K562 (cell line): Measurements from ENCODE around the gene SORCS2. TPM values are rescaled to one million over a fixed set of nuclear protein-coding genes. Genes with fewer than 3 reads are reported as not detected.

Experiments used
- ATAC-seq: fragments of 200-7000 bp; cut with Tn5 transposase; 3 replicates; pipeline ENCODE4 v1.9.1; 2020; ENCODE audit warnings: moderate library complexity
- BruUV-seq: library from RNA; stranded (reverse); fragments of 400-500 nt; replicated peaks from 2 replicates; lab custom pipeline; 2021; lab: Mats Ljungman, UMichigan
- CTCF ChIA-PET: fragments of 300-600 bp; formaldehyde crosslinking; extraction: SDS; loops from one replicate; lab custom pipeline; 2021; ENCODE audit warnings: low intra/inter-chr PET ratio; lab: Yijun Ruan, JAX
- POLR2A ChIA-PET: fragments of 300-600, 350-650 bp; sonication (Branson Sonifier 250); formaldehyde crosslinking; extraction: SDS; loops from one replicate; lab custom pipeline; 2021; ENCODE audit warnings: antibody characterized with exemption, inconsistent platforms; lab: Yijun Ruan, JAX
- DNase-seq, 4 experiments: peaks; one replicate each; pipeline versions ENCODE4 v3.0.0 to v3.0.0-alpha.2; 2011 to 2018; ENCODE audit warnings: low spot score in 3 of 4, mixed read lengths in 3 of 4; ENCODE audit errors: extremely low read depth in 1 of 4
- FAIRE-seq: peaks from 2 replicates; lab custom pipeline; 2011; peaks lifted over from hg19 to GRCh38; lab: Jason Lieb, UNC
- H2AFZ ChIP-seq: 2 replicates; pipeline ENCODE4 v1.6.0; 2011; ENCODE audit warnings: low read depth, low read length, control low read depth, inconsistent platforms
- H3K27ac ChIP-seq: fragments of 200-600 bp; 3 replicates; pipeline ENCODE4 v1.8.0; 2011; ENCODE audit warnings: low read depth, mild to moderate bottlenecking, control low read depth, inconsistent platforms, low read length, moderate library complexity, mixed read lengths; ENCODE audit errors: extremely low read depth
- H3K27me3 ChIP-seq, 2 experiments: fragments of 300-600 bp in 1 of 2; 2 replicates in 1 of 2; 3 replicates in 1 of 2; pipeline versions ENCODE4 v1.6.0 to v1.8.0; 2011; ENCODE audit warnings: inconsistent platforms in 2 of 2, low read length in 2 of 2, mild to moderate bottlenecking in 1 of 2, mixed read lengths in 1 of 2, moderate library complexity in 1 of 2; ENCODE audit not compliant: control insufficient read depth in 2 of 2, insufficient read depth in 2 of 2
- H3K36me3 ChIP-seq: fragments of 300-600 bp; 3 replicates; pipeline ENCODE4 v1.8.0; 2011; ENCODE audit warnings: mild to moderate bottlenecking, low read length, inconsistent platforms; ENCODE audit not compliant: control insufficient read depth, insufficient read depth
- H3K4me1 ChIP-seq, 2 experiments: fragments of 200-600 bp in 1 of 2; replicated peaks in 1 of 2; 2 replicates in 1 of 2; 3 replicates in 1 of 2; pipeline versions ENCODE4 v1.5.1 to v1.8.0; 2011; ENCODE audit warnings: inconsistent platforms in 2 of 2, low read length in 2 of 2, mild to moderate bottlenecking in 1 of 2, mixed read lengths in 1 of 2, moderate library complexity in 1 of 2; ENCODE audit not compliant: control insufficient read depth in 2 of 2, insufficient read depth in 2 of 2
- H3K4me2 ChIP-seq: 2 replicates; pipeline ENCODE4 v1.6.1; 2011; ENCODE audit warnings: low read length, control low read depth, inconsistent platforms, mixed read lengths; ENCODE audit not compliant: insufficient read depth
- H3K4me3 ChIP-seq: fragments of 200-600 bp; sonication (generic), shearing (Covaris generic); 2 replicates; pipeline ENCODE4 v1.5.1; 2016; ENCODE audit warnings: control low read depth, inconsistent platforms
- H3K79me2 ChIP-seq: fragments of 200-600 bp; 3 replicates; pipeline ENCODE4 v1.8.0; 2011; ENCODE audit warnings: low read length, inconsistent platforms; ENCODE audit not compliant: control insufficient read depth, insufficient read depth
- H3K9ac ChIP-seq, 2 experiments: 2 replicates each; pipeline versions ENCODE4 v1.6.0 to v1.6.1; 2011; ENCODE audit warnings: low read depth in 2 of 2, low read length in 2 of 2, control low read depth in 1 of 2, inconsistent platforms in 1 of 2, mild to moderate bottlenecking in 1 of 2, mixed read lengths in 1 of 2; ENCODE audit not compliant: insufficient read depth in 1 of 2
- H3K9me1 ChIP-seq: one replicate; pipeline ENCODE4 v1.6.0; 2011; ENCODE audit warnings: inconsistent platforms, mild to moderate bottlenecking, low read length, moderate library complexity; ENCODE audit not compliant: control insufficient read depth, insufficient read depth
- H3K9me3 ChIP-seq: replicated peaks from 2 replicates; pipeline ENCODE4 v1.5.1; 2011; ENCODE audit warnings: low read depth, low read length, inconsistent platforms; ENCODE audit not compliant: control insufficient read depth, insufficient read depth
- H4K20me1 ChIP-seq: replicated peaks from 2 replicates; pipeline ENCODE4 v1.6.1; 2011; ENCODE audit warnings: low read length, inconsistent platforms, mixed read lengths; ENCODE audit not compliant: control insufficient read depth, insufficient read depth
- BRF2 ChIP-seq: IDR thresholded peaks from 3 replicates; pipeline ENCODE4 v1.6.1; 2011; ENCODE audit warnings: borderline replicate concordance, mild to moderate bottlenecking; ENCODE audit not compliant: insufficient read length, insufficient read depth
- CCAR2 ChIP-seq: fragments of 200-400 bp; formaldehyde crosslinking; IDR thresholded peaks from 2 replicates; pipeline ENCODE4 v1.6.1; 2017; ENCODE audit warnings: mild to moderate bottlenecking, low read depth, low read length
- ILF3 ChIP-seq: fragments of 450-650 bp; IDR thresholded peaks from 2 replicates; pipeline ENCODE4 v1.6.1; 2018; ENCODE audit warnings: antibody characterized with exemption, mild to moderate bottlenecking, moderate library complexity, borderline replicate concordance
- IRF1 ChIP-seq: sonication (generic); formaldehyde crosslinking; IDR thresholded peaks from 2 replicates; pipeline ENCODE4 v1.8.0; 2022; ENCODE audit warnings: missing genetic modification reagents, mild to moderate bottlenecking, borderline replicate concordance
- MCM2 ChIP-seq: fragments of 450-650 bp; IDR thresholded peaks from 2 replicates; pipeline ENCODE4 v1.6.1; 2017; ENCODE audit warnings: low read depth, mild to moderate bottlenecking
- MEF2A ChIP-seq: IDR thresholded peaks from 2 replicates; pipeline ENCODE4 v1.6.1; 2011; ENCODE audit warnings: low read depth, mild to moderate bottlenecking, low read length, moderate library complexity; ENCODE audit not compliant: control insufficient read depth
- NCOA6 ChIP-seq: fragments of 450-650 bp; IDR thresholded peaks from 2 replicates; pipeline ENCODE4 v1.6.1; 2017; ENCODE audit warnings: mild to moderate bottlenecking
- PTRF ChIP-seq: fragments of 450-650 bp; IDR thresholded peaks from 2 replicates; pipeline ENCODE4 v1.6.1; 2016; ENCODE audit warnings: mild to moderate bottlenecking, missing genetic modification characterization, missing compliant biosample characterization
- SOX6 ChIP-seq: fragments of 450-650 bp; IDR thresholded peaks from 2 replicates; pipeline ENCODE4 v1.6.1; 2014; ENCODE audit warnings: mild to moderate bottlenecking
- TGIF2 ChIP-seq: sonication (generic); formaldehyde crosslinking; IDR thresholded peaks from 2 replicates; pipeline ENCODE4 v1.8.1; 2022; ENCODE audit warnings: mild to moderate bottlenecking, missing genetic modification reagents, moderate library complexity
- YY1 ChIP-seq, 3 experiments: IDR thresholded peaks; 2 replicates each; pipeline ENCODE4 v1.6.1; 2011; ENCODE audit warnings: low read length in 2 of 3, mild to moderate bottlenecking in 2 of 3, moderate library complexity in 2 of 3, borderline replicate concordance in 1 of 3, control low read depth in 1 of 3, low read depth in 1 of 3; ENCODE audit not compliant: insufficient read depth in 3 of 3, insufficient replicate concordance in 2 of 3, control insufficient read depth in 1 of 3, insufficient read length in 1 of 3; ENCODE audit errors: extremely low read depth in 1 of 3
- ZNF57 ChIP-seq: fragments of 450-650 bp; formaldehyde crosslinking; IDR thresholded peaks from 2 replicates; pipeline ENCODE4 v1.4.0; 2020; ENCODE audit warnings: mild to moderate bottlenecking, moderate library complexity
- WGBS: fragments of 100-300 bp; shearing (Covaris generic); methylation state at CpG from one replicate; pipeline ENCODE4 v1.1.6; 2016; ENCODE audit warnings: low coverage, mixed read lengths; ENCODE audit not compliant: insufficient coverage; ENCODE audit errors: missing lambda C conversion rate; 5-methylcytosine and 5-hydroxymethylcytosine counted together
- in situ Hi-C: fragments of 300-500 bp; cut with MboI; formaldehyde crosslinking; loops from 4 replicates; pipeline ENCODE4 v1.15.0; 2018; ENCODE audit warnings: inconsistent platforms, mixed read lengths
- intact Hi-C: fragments of 100-400 bp; cut with micrococcal nuclease; formaldehyde crosslinking; loops from 2 replicates; pipeline ENCODE4 v1.14.2; 2022
- polyA plus RNA-seq, 8 experiments: library from polyadenylated mRNA; depleted of rRNA in 4 of 8; stranded (reverse) in 5 of 8; unstranded in 3 of 8; fragments of >200 nt; fragmentation: Nextera tagmentation in 2 of 8; fragmentation: Illumina TruSeq in 1 of 8; extraction: Ambion mirVana in 2 of 8; extraction: Trizol in 1 of 8; gene quantifications; 2 replicates each; pipeline versions ENCODE4 v1.2.1 to v1.2.3, GENCODE V29; 2011 to 2014; ENCODE audit warnings: inconsistent platforms in 1 of 8, missing spikeins in 1 of 8
- total RNA-seq, 7 experiments: library from RNA; depleted of rRNA in 6 of 7; stranded (reverse); fragments of >200 nt in 6 of 7; fragmentation: Illumina TruSeq in 2 of 7; extraction: Trizol in 2 of 7; gene quantifications; 2 replicates each; pipeline versions ENCODE4 v1.2.1 to v1.2.3, GENCODE V29; 2011 to 2021; ENCODE audit warnings: low replicate concordance in 1 of 7

SORCS2 gene
- total and polyA plus RNA-seq, 9 of the 15 experiments (the other 6 are each of a cell fraction or from before 2014, with no cell fraction given), result not detected

- 1% methylated on average over 16 of the region's 16 CpGs for WGBS
- H3K36me3 ChIP-seq, result no peaks in the 10 kb centered on the region
- ATAC-seq, result no peak
- in situ Hi-C loops, result no loop called here
- no peaks in the 10 kb centered on the region for H3K9me3 ChIP-seq
- DNase-seq, result no peak
- ChIA-PET CTCF (no interaction called here), POLR2A (interaction anchor here (0.6 to 0.7 kb wide), 2 partner anchors 40 to 86 kb away, joined by 3 read pairs; no protein-coding TSS in a partner anchor)
- H2AFZ ChIP-seq, result no peak overlapping the region
- no peak for FAIRE-seq
- H4K20me1 ChIP-seq, result no peaks in the 10 kb centered on the region
- no TSS peak for BruUV-seq
- no peak overlapping the region for H3K27ac ChIP-seq
- no peak overlapping the region for H3K9ac ChIP-seq
- no peaks in the 10 kb centered on the region for H3K27me3 ChIP-seq
- intact Hi-C loops, result no loop called here
- TF ChIP-seq MCM2 (no peak), PTRF (tag) (no peak), MEF2A (no peak), CCAR2 (no peak)
- no peak overlapping the region for H3K4me3 ChIP-seq
- no peak overlapping the region for H3K4me2 ChIP-seq
- H3K4me1 ChIP-seq, result no peaks in the 10 kb centered on the region; a peak in 1 of 5 replicates
- H3K79me2 ChIP-seq, result no peaks in the 10 kb centered on the region
- no peaks in the 10 kb centered on the region for H3K9me1 ChIP-seq
These were observed 367.5 kb downstream of the SORCS2 start for GRCh38 chr4:7559741-7560395.

GRCh38 chr4:7561557-7561956, 369.2 kb downstream of the SORCS2 start:
- ATAC-seq (no peak), DNase-seq (no peak), FAIRE-seq (no peak)
- Histone ChIP-seq H3K27me3 (no peaks in the 10 kb centered on the region), H3K9ac (no peak overlapping the region), H3K9me3 (no peaks in the 10 kb centered on the region), H3K4me3 (no peak overlapping the region), H3K79me2 (no peaks in the 10 kb centered on the region), H3K27ac (no peak overlapping the region), H2AFZ (no peak overlapping the region), H3K36me3 (no peaks in the 10 kb centered on the region), H3K9me1 (no peaks in the 10 kb centered on the region), H3K4me2 (no peak overlapping the region), H3K4me1 (no peaks in the 10 kb centered on the region; a peak in 1 of 5 replicates), H4K20me1 (no peaks in the 10 kb centered on the region)
- 0% methylated on average over 2 of the region's 2 CpGs for WGBS
- BruUV-seq, result no TSS peak
- in situ Hi-C loops, result no loop called here
- POLR2A ChIA-PET, result interaction anchor here (0.6 kb wide), 1 partner anchor 1056 kb away, joined by 3 read pairs; no protein-coding TSS in a partner anchor
- intact Hi-C loops, result no loop called here
- CTCF ChIA-PET, result no interaction called here
- no peak for TF ChIP-seq IRF1 (CRISPR knock-in tag)
- TF ChIP-seq ILF3, result no peak
- no peak for TF ChIP-seq SOX6
- no peak for TF ChIP-seq ZNF57
- no peak for TF ChIP-seq BRF2
- no peak for TF ChIP-seq NCOA6
- TF ChIP-seq TGIF2 (CRISPR knock-in tag), result no peak
- TF ChIP-seq YY1 (IDR thresholded peaks at IDR 0.05; ENCODE audit: borderline replicate concordance in 1 of 3, control insufficient read depth in 1 of 3, extremely low read depth in 1 of 3, insufficient read depth in 3 of 3, insufficient read length in 1 of 3, insufficient replicate concordance in 2 of 3, low read depth in 1 of 3, low read length in 2 of 3), result no peak
